SU-DHL-6 (cell line): ENCODE data around the gene MDM1.

Source experiments
- H2AFZ ChIP-seq: fragments of 200-600 bp; sonication (generic); 2 replicates; pipeline ENCODE4 v1.6.1; 2014; ENCODE audit warnings: low read depth, mild to moderate bottlenecking, moderate library complexity, mixed read lengths, antibody characterized with exemption, low read length; ENCODE audit not compliant: severe bottlenecking
- H3F3A ChIP-seq: fragments of 200-600 bp; shearing (Covaris generic); 2 replicates; pipeline ENCODE4 v1.6.0; 2016; ENCODE audit warnings: antibody characterized with exemption, mild to moderate bottlenecking; ENCODE audit not compliant: insufficient read depth
- H3K27ac ChIP-seq: fragments of 200-600 bp; sonication (generic); 2 replicates; pipeline ENCODE4 v1.5.1; 2016; ENCODE audit warnings: low read depth, mild to moderate bottlenecking, low read length, moderate library complexity, mixed read lengths
- H3K27me3 ChIP-seq: fragments of 200-600 bp; sonication (generic), shearing (Covaris generic); 2 replicates; pipeline ENCODE4 v1.6.0; 2014; ENCODE audit warnings: mild to moderate bottlenecking, low read length
- H3K36me3 ChIP-seq: fragments of 200-600 bp; sonication (generic); 2 replicates; pipeline ENCODE4 v1.6.1; 2014; ENCODE audit warnings: mild to moderate bottlenecking, low read length, mixed read lengths
- H3K4me2 ChIP-seq: fragments of 300-600, 200-600 bp; shearing (Covaris generic), sonication (generic); 2 replicates; pipeline ENCODE4 v1.6.0; 2014; ENCODE audit warnings: low read length, low read depth, mild to moderate bottlenecking; ENCODE audit not compliant: poor library complexity, severe bottlenecking
- H3K4me3 ChIP-seq: fragments of 200-600 bp; sonication (generic); 2 replicates; pipeline ENCODE4 v1.5.1; 2014; ENCODE audit warnings: antibody characterized with exemption, low read length, mild to moderate bottlenecking, mixed read lengths; ENCODE audit not compliant: insufficient read depth, poor library complexity, severe bottlenecking
- H3K79me2 ChIP-seq: fragments of 200-600 bp; sonication (generic); 2 replicates; pipeline ENCODE4 v1.6.1; 2014; ENCODE audit warnings: mild to moderate bottlenecking, low read length, moderate library complexity; ENCODE audit not compliant: insufficient read depth
- H3K9ac ChIP-seq: fragments of 200-600 bp; sonication (generic); 2 replicates; pipeline ENCODE4 v1.7.0; 2014; ENCODE audit warnings: mild to moderate bottlenecking, low read length
- H3K9me2 ChIP-seq: fragments of 200-600 bp; sonication (generic); replicated peaks from 2 replicates; pipeline ENCODE4 v1.6.1; 2014; ENCODE audit warnings: low read length; ENCODE audit not compliant: insufficient read depth
- H3K9me3 ChIP-seq: fragments of 200-600 bp; sonication (generic); 2 replicates; pipeline ENCODE4 v1.6.1; 2014; ENCODE audit warnings: low read length, mixed read lengths; ENCODE audit not compliant: insufficient read depth
- H4K20me1 ChIP-seq: fragments of 200-600 bp; sonication (generic); 2 replicates; pipeline ENCODE4 v1.6.1; 2014; ENCODE audit warnings: low read depth, mild to moderate bottlenecking, antibody characterized with exemption, low read length, moderate library complexity, mixed read lengths
- CTCF ChIP-seq: fragments of 200-600 bp; sonication (generic); IDR thresholded peaks from one replicate; pipeline ENCODE4 v1.5.1; 2017; ENCODE audit warnings: antibody characterized with exemption, mild to moderate bottlenecking, low read length, moderate library complexity; ENCODE audit not compliant: insufficient read depth, poor library complexity, severe bottlenecking
- EZH2phosphoT487 ChIP-seq: fragments of 200-600 bp; sonication (generic), shearing (Covaris generic); conservative IDR thresholded peaks from 2 replicates; pipeline ENCODE4 v1.6.1; 2018; ENCODE audit warnings: mild to moderate bottlenecking, antibody characterized with exemption, low read length, moderate library complexity, mixed read lengths

MDM1 gene

DNA sequence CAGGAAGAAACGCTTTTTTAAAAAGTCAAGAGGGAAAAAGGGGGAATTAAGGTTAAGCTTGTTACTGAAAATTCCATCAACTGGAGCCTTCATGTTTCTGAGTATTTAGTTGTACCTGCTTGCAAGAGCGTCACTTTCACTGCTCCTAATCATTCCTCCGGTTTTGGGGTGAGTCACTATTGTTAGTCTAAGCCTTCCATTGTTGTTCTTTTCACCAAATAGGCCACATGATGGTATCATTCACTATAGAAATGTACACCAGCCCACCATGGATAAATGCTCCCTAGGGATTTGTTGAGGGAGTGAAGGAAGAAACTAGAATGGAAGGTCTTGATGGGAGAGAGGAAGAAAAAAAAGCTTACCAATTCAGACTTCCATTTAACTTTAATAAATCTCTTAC lies 81.7 kb downstream of the MDM1 start:
- no peak overlapping the region for H3K4me3 ChIP-seq
- H4K20me1 ChIP-seq, result no peaks in the 10 kb centered on the region
- H3K4me2 ChIP-seq, result no peak overlapping the region
- H3K9me2 ChIP-seq, result no peaks in the 10 kb centered on the region
- H3K27me3 ChIP-seq, result no peaks in the 10 kb centered on the region
- no peaks in the 10 kb centered on the region for H3K79me2 ChIP-seq
- H3K9ac ChIP-seq, result no peak overlapping the region
- no peaks in the 10 kb centered on the region for H3K9me3 ChIP-seq
- H3F3A ChIP-seq, result no peaks in the 10 kb centered on the region
- no peak for TF ChIP-seq CTCF
- no peak for TF ChIP-seq EZH2phosphoT487
- no peaks in the 10 kb centered on the region for H3K36me3 ChIP-seq
- no peak overlapping the region for H2AFZ ChIP-seq
- H3K27ac ChIP-seq, result no peak overlapping the region

DNA sequence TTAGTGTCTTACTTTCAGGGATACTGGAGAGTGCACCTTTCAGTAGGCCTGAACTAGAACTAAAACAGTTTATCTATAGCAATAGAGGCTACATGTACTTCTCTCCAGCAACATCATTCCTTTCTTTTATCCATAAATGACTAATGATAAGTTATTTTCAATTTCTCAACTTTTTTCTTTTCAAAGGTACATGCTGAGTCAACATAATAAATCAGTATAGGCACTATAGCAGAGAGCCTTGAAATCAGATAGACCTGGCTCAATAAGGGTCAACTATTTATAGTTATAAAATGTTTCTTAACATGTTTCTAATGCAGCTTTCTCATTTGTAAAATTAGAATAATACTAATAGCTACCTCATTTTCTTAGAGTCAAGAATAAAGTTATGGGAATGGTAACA lies 84.4 kb downstream of the MDM1 start:
- Histone ChIP-seq H4K20me1 (no peaks in the 10 kb centered on the region), H3F3A (no peaks in the 10 kb centered on the region), H3K9me3 (no peaks in the 10 kb centered on the region), H3K27ac (no peak overlapping the region), H3K27me3 (no peaks in the 10 kb centered on the region), H3K9me2 (no peaks in the 10 kb centered on the region), H2AFZ (no peak overlapping the region), H3K4me3 (no peak overlapping the region), H3K79me2 (no peaks in the 10 kb centered on the region), H3K36me3 (no peaks in the 10 kb centered on the region), H3K4me2 (no peak overlapping the region), H3K9ac (no peak overlapping the region)
- TF ChIP-seq EZH2phosphoT487 (no peak), CTCF (no peak)

- H3K9me2 ChIP-seq, result no peaks in the 10 kb centered on the region
- no peaks in the 10 kb centered on the region for H3K79me2 ChIP-seq
- no peak overlapping the region for H2AFZ ChIP-seq
- H3K27ac ChIP-seq, result no peak overlapping the region
- no peaks in the 10 kb centered on the region for H3K27me3 ChIP-seq
- H3K36me3 ChIP-seq, result no peaks in the 10 kb centered on the region
- no peaks in the 10 kb centered on the region for H4K20me1 ChIP-seq
- H3K9ac ChIP-seq, result no peak overlapping the region
- TF ChIP-seq CTCF (no peak), EZH2phosphoT487 (no peak)
- H3K4me3 ChIP-seq, result no peak overlapping the region
- no peaks in the 10 kb centered on the region for H3F3A ChIP-seq
- H3K9me3 ChIP-seq, result no peaks in the 10 kb centered on the region
- no peak overlapping the region for H3K4me2 ChIP-seq
These were observed 85.8 kb downstream of the MDM1 start for GRCh38 chr12:68246350-68246749.
